ENCODE results near the gene KRT222. TPM values are rescaled to one million over a fixed set of nuclear protein-coding genes. Genes with fewer than 3 reads are reported as not detected.

Gene KRT222
- total and polyA plus RNA-seq, 2 of the 13 experiments (the other 11 are each of a cell fraction or from before 2014, with no cell fraction given), result not detected

GRCh38 chr17:40621019-40621418 lies 44.0 kb downstream of the KRT222 start:
- H3K9me3 ChIP-seq (ENCODE audit: low read length), result no peaks in the 10 kb centered on the region
- no peak overlapping the region for H3K9ac ChIP-seq (ENCODE audit: insufficient read depth, low read depth, low read length)
- no peak overlapping the region for H3K27ac ChIP-seq (ENCODE audit: extremely low read length, insufficient read depth, low read length)
- intact Hi-C loops (cut with micrococcal nuclease; ENCODE audit: unreplicated experiment) (no loop called here), in situ Hi-C loops (cut with HindIII; ENCODE audit: extremely low pct_ligation_motif_present, low pct_unique_long_range_greater_than_20kb) (no loop called here)
- POLR2A ChIA-PET, result no interaction called here
- ATAC-seq (no peak), DNase-seq (ENCODE audit: low spot score) (no peak), FAIRE-seq (no peak)
- H3K79me2 ChIP-seq (ENCODE audit: insufficient read depth, low read length), result no peaks in the 10 kb centered on the region
- H3K4me1 ChIP-seq (ENCODE audit: insufficient read depth, low read length), result peaks cover 42% of the 10 kb centered on the region
- BruUV-seq (replicated peaks), result no TSS peak
- H2AFZ ChIP-seq (ENCODE audit: low read length), result no peak overlapping the region
- no peak for TF ChIP-seq ESRRA (CRISPR knock-in tag; IDR thresholded peaks at IDR 0.05; ENCODE audit: low read depth)
- TF ChIP-seq NR0B2 (CRISPR knock-in tag; IDR thresholded peaks at IDR 0.05), result no peak
- no peak for TF ChIP-seq NCOA2 (CRISPR knock-in tag; IDR thresholded peaks at IDR 0.05)
- no peak for TF ChIP-seq ZSCAN20 (CRISPR knock-in tag; IDR thresholded peaks at IDR 0.05; ENCODE audit: borderline replicate concordance)
- TF ChIP-seq HMGXB4 (CRISPR knock-in tag; IDR thresholded peaks at IDR 0.05; ENCODE audit: borderline replicate concordance in 1 of 2, low read depth in 1 of 2), result no peak
- no peak for TF ChIP-seq BRD4 (CRISPR knock-in tag; IDR thresholded peaks at IDR 0.05)
- TF ChIP-seq ATF6 (CRISPR knock-in tag; conservative IDR thresholded peaks at IDR 0.05), result no peak
- no peak for TF ChIP-seq HOXA3 (CRISPR knock-in tag; IDR thresholded peaks at IDR 0.05)
- TF ChIP-seq ZBTB3 (CRISPR knock-in tag; IDR thresholded peaks at IDR 0.05; ENCODE audit: borderline replicate concordance, low read depth), result no peak
- no peak for TF ChIP-seq GABPB1 (CRISPR knock-in tag; IDR thresholded peaks at IDR 0.05)
- no peak for TF ChIP-seq STAG1 (CRISPR knock-in tag; IDR thresholded peaks at IDR 0.05)
- TF ChIP-seq SMARCC2 (IDR thresholded peaks at IDR 0.05), result no peak
- TF ChIP-seq PLSCR1 (CRISPR knock-in tag; IDR thresholded peaks at IDR 0.05; ENCODE audit: borderline replicate concordance), result no peak
- TF ChIP-seq NBN (conservative IDR thresholded peaks at IDR 0.05), result no peak
- no peak for TF ChIP-seq ZNF280D (CRISPR knock-in tag; IDR thresholded peaks at IDR 0.05)
- no peak overlapping the region for H3K4me3 ChIP-seq (replicated peaks in 1 of 3; ENCODE audit: insufficient read depth in 1 of 3, low read depth in 2 of 3, low read length in 3 of 3)
- H3K36me3 ChIP-seq (replicated peaks in 1 of 2; ENCODE audit: control insufficient read depth in 1 of 2, insufficient read depth in 2 of 2, low read length in 2 of 2), result no peaks in the 10 kb centered on the region
- CTCF ChIA-PET (ENCODE audit: low intra/inter-chr PET ratio, low total read pairs), result interaction anchor here (3.3 kb wide), 1 partner anchor 170 kb away, joined by 37 read pairs; no protein-coding TSS in a partner anchor
- H3K4me2 ChIP-seq (ENCODE audit: low read depth, low read length), result no peak overlapping the region
- H3K27me3 ChIP-seq (ENCODE audit: control insufficient read depth in 1 of 2, insufficient read depth in 2 of 2, low read length in 2 of 2), result peaks cover 0 to 26% of the 10 kb centered on the region in 2 experiments; a peak in 3 of 5 replicates
- 71% methylated on average over 6 of the region's 6 CpGs for WGBS (ENCODE audit: low lambda C conversion rate)
- H4K20me1 ChIP-seq (ENCODE audit: insufficient read depth, low read length), result no peaks in the 10 kb centered on the region

Data from HepG2 (cell line).